ENCODE results near the gene SYDE2. TPM values are rescaled to one million over a fixed set of nuclear protein-coding genes. Genes with fewer than 3 reads are reported as not detected.
"Not testable (repeated sequence)": the region's sequence is repeated elsewhere in the genome, so short reads cannot be mapped to it uniquely, and the experiment has no call there.

Gene SYDE2
- total RNA-seq, 1 experiment from 2014 or later, result not detected

- H3K79me2 ChIP-seq (ENCODE audit: low read length); H3K36me3 ChIP-seq (ENCODE audit: insufficient read depth, low read length); DNase-seq; H3K4me3 ChIP-seq (ENCODE audit: low read length); H4K20me1 ChIP-seq (ENCODE audit: insufficient read depth, low read depth, low read length); H3K4me2 ChIP-seq (ENCODE audit: low read depth, low read length, poor library complexity, severe bottlenecking); H3K27ac ChIP-seq (ENCODE audit: low read length); H2AFZ ChIP-seq (ENCODE audit: low read length); H3K9ac ChIP-seq (ENCODE audit: low read length); H3K9me3 ChIP-seq (ENCODE audit: low read length); H3K9me2 ChIP-seq (replicated peaks; ENCODE audit: insufficient read depth, low read length); H3K4me1 ChIP-seq (ENCODE audit: low read length); H3K27me3 ChIP-seq (ENCODE audit: low read length): not testable (repeated sequence)
Observed at GRCh38 chr1:85187021-85187420, 13.8 kb downstream of the SYDE2 start.

DNA sequence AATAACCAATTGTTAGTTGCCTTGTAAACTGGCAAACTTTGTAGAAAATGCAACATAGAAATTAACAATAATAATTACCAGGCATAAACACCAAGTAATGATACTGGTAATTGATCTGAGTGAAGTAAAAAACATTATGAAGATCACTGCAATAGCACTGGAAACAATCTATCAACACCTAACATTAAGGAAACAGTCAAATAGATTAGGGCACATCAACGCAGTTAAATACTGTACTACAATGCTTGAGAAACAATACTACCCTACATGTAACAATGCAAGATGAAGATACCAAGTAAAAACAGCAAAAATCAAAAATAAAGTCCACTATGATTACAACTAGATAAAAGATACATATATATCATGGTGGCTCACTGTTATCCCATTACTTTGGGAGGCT is 16.6 kb downstream of the SYDE2 start:
- DNase-seq, result no peak
- Histone ChIP-seq H3K36me3 (ENCODE audit: insufficient read depth, low read length) (no peaks in the 10 kb centered on the region), H3K4me3 (ENCODE audit: low read length) (no peak overlapping the region), H2AFZ (ENCODE audit: low read length) (no peak overlapping the region), H3K9ac (ENCODE audit: low read length) (no peak overlapping the region), H3K79me2 (ENCODE audit: low read length) (no peaks in the 10 kb centered on the region), H3K9me2 (replicated peaks; ENCODE audit: insufficient read depth, low read length) (no peaks in the 10 kb centered on the region), H3K4me1 (ENCODE audit: low read length) (no peaks in the 10 kb centered on the region), H4K20me1 (ENCODE audit: insufficient read depth, low read depth, low read length) (no peaks in the 10 kb centered on the region), H3K4me2 (ENCODE audit: low read depth, low read length, poor library complexity, severe bottlenecking) (no peak overlapping the region), H3K9me3 (ENCODE audit: low read length) (no peaks in the 10 kb centered on the region), H3K27ac (ENCODE audit: low read length) (no peak overlapping the region), H3K27me3 (ENCODE audit: low read length) (no peaks in the 10 kb centered on the region)

DNA sequence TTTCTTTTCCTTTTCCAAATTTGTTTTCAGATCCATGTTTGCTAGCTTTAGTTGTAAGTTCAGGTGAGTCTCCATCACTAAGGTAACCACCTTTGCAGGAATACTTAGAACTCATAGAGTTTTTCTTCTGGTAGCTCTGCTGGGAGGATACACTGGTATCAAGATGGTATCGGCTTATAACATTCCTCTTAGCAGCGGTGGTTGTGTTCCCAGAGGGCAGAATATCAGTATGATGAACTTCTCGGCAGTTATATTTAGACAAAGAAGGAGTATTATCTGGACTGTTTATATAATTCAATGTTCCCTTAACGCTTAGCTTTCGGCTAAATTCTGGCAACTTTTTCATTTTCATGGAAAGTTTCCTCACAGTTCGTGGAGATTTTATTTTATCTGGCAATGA is 18.1 kb downstream of the SYDE2 start:
- Histone ChIP-seq H3K4me3 (ENCODE audit: low read length) (no peak overlapping the region), H3K9me3 (ENCODE audit: low read length) (no peaks in the 10 kb centered on the region), H3K4me2 (ENCODE audit: low read depth, low read length, poor library complexity, severe bottlenecking) (no peak overlapping the region), H3K9ac (ENCODE audit: low read length) (no peak overlapping the region), H3K9me2 (replicated peaks; ENCODE audit: insufficient read depth, low read length) (no peaks in the 10 kb centered on the region), H2AFZ (ENCODE audit: low read length) (no peak overlapping the region), H3K27me3 (ENCODE audit: low read length) (no peaks in the 10 kb centered on the region), H3K79me2 (ENCODE audit: low read length) (no peaks in the 10 kb centered on the region), H3K27ac (ENCODE audit: low read length) (no peak overlapping the region), H3K4me1 (ENCODE audit: low read length) (no peaks in the 10 kb centered on the region), H3K36me3 (ENCODE audit: insufficient read depth, low read length) (no peaks in the 10 kb centered on the region), H4K20me1 (ENCODE audit: insufficient read depth, low read depth, low read length) (no peaks in the 10 kb centered on the region)
- DNase-seq, result no peak

GRCh38 chr1:85180869-85181268 is 19.9 kb downstream of the SYDE2 start:
- no peak overlapping the region for H3K9ac ChIP-seq (ENCODE audit: low read length)
- H3K79me2 ChIP-seq (ENCODE audit: low read length), result no peaks in the 10 kb centered on the region
- no peak overlapping the region for H3K27ac ChIP-seq (ENCODE audit: low read length)
- no peaks in the 10 kb centered on the region for H3K9me3 ChIP-seq (ENCODE audit: low read length)
- H3K4me3 ChIP-seq (ENCODE audit: low read length), result no peak overlapping the region
- no peak overlapping the region for H2AFZ ChIP-seq (ENCODE audit: low read length)
- no peaks in the 10 kb centered on the region for H3K36me3 ChIP-seq (ENCODE audit: insufficient read depth, low read length)
- no peaks in the 10 kb centered on the region for H4K20me1 ChIP-seq (ENCODE audit: insufficient read depth, low read depth, low read length)
- no peaks in the 10 kb centered on the region for H3K9me2 ChIP-seq (replicated peaks; ENCODE audit: insufficient read depth, low read length)
- no peaks in the 10 kb centered on the region for H3K27me3 ChIP-seq (ENCODE audit: low read length)
- H3K4me1 ChIP-seq (ENCODE audit: low read length), result no peaks in the 10 kb centered on the region
- no peak for DNase-seq
- no peak overlapping the region for H3K4me2 ChIP-seq (ENCODE audit: low read depth, low read length, poor library complexity, severe bottlenecking)

GRCh38 chr1:85179522-85179921 is 21.3 kb downstream of the SYDE2 start:
- no peak for DNase-seq
- no peaks in the 10 kb centered on the region for H3K4me1 ChIP-seq (ENCODE audit: low read length)
- no peaks in the 10 kb centered on the region for H3K79me2 ChIP-seq (ENCODE audit: low read length)
- H2AFZ ChIP-seq (ENCODE audit: low read length), result no peak overlapping the region
- H3K9me3 ChIP-seq (ENCODE audit: low read length), result no peaks in the 10 kb centered on the region
- no peak overlapping the region for H3K4me3 ChIP-seq (ENCODE audit: low read length)
- no peak overlapping the region for H3K27ac ChIP-seq (ENCODE audit: low read length)
- no peaks in the 10 kb centered on the region for H3K36me3 ChIP-seq (ENCODE audit: insufficient read depth, low read length)
- H3K9ac ChIP-seq (ENCODE audit: low read length), result no peak overlapping the region
- no peaks in the 10 kb centered on the region for H4K20me1 ChIP-seq (ENCODE audit: insufficient read depth, low read depth, low read length)
- no peaks in the 10 kb centered on the region for H3K9me2 ChIP-seq (replicated peaks; ENCODE audit: insufficient read depth, low read length)
- H3K4me2 ChIP-seq (ENCODE audit: low read depth, low read length, poor library complexity, severe bottlenecking), result no peak overlapping the region
- H3K27me3 ChIP-seq (ENCODE audit: low read length), result no peaks in the 10 kb centered on the region

- no peaks in the 10 kb centered on the region for H3K27me3 ChIP-seq (ENCODE audit: low read length)
- H2AFZ ChIP-seq (ENCODE audit: low read length), result no peak overlapping the region
- H4K20me1 ChIP-seq (ENCODE audit: insufficient read depth, low read depth, low read length), result no peaks in the 10 kb centered on the region
- no peaks in the 10 kb centered on the region for H3K36me3 ChIP-seq (ENCODE audit: insufficient read depth, low read length)
- no peak overlapping the region for H3K4me3 ChIP-seq (ENCODE audit: low read length)
- DNase-seq, result no peak
- H3K79me2 ChIP-seq (ENCODE audit: low read length), result no peaks in the 10 kb centered on the region
- H3K27ac ChIP-seq (ENCODE audit: low read length), result no peak overlapping the region
- no peaks in the 10 kb centered on the region for H3K4me1 ChIP-seq (ENCODE audit: low read length)
- no peaks in the 10 kb centered on the region for H3K9me3 ChIP-seq (ENCODE audit: low read length)
- H3K4me2 ChIP-seq (ENCODE audit: low read depth, low read length, poor library complexity, severe bottlenecking), result no peak overlapping the region
- no peaks in the 10 kb centered on the region for H3K9me2 ChIP-seq (replicated peaks; ENCODE audit: insufficient read depth, low read length)
- H3K9ac ChIP-seq (ENCODE audit: low read length), result no peak overlapping the region
Observed at GRCh38 chr1:85178396-85178795, 22.4 kb downstream of the SYDE2 start.

DNA sequence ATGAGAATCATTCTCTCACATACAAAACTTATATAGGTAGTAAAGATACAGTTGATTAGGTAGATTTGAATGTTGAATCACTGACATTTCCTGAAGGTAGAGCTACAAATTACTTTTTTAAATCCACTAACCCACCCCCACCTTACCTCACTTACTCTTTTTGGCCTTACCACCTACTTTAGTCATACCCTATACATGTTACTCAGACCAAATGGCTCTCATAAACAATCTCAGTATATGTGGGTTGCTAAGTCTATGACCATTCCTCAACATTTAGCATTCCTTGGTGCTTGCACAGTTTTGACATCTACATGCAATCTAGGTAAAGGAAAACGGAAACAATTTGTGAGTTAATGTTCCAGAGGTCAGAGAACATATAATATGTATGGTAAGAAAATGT is 26.3 kb downstream of the SYDE2 start:
- H3K9me3 ChIP-seq (ENCODE audit: low read length), result no peaks in the 10 kb centered on the region
- no peak overlapping the region for H3K9ac ChIP-seq (ENCODE audit: low read length)
- H3K4me1 ChIP-seq (ENCODE audit: low read length), result no peaks in the 10 kb centered on the region
- H3K27me3 ChIP-seq (ENCODE audit: low read length), result no peaks in the 10 kb centered on the region
- no peak overlapping the region for H2AFZ ChIP-seq (ENCODE audit: low read length)
- no peaks in the 10 kb centered on the region for H3K9me2 ChIP-seq (replicated peaks; ENCODE audit: insufficient read depth, low read length)
- H3K79me2 ChIP-seq (ENCODE audit: low read length), result no peaks in the 10 kb centered on the region
- no peak overlapping the region for H3K4me3 ChIP-seq (ENCODE audit: low read length)
- no peaks in the 10 kb centered on the region for H4K20me1 ChIP-seq (ENCODE audit: insufficient read depth, low read depth, low read length)
- no peak overlapping the region for H3K27ac ChIP-seq (ENCODE audit: low read length)
- no peak overlapping the region for H3K4me2 ChIP-seq (ENCODE audit: low read depth, low read length, poor library complexity, severe bottlenecking)
- DNase-seq, result no peak
- no peaks in the 10 kb centered on the region for H3K36me3 ChIP-seq (ENCODE audit: insufficient read depth, low read length)

- H2AFZ ChIP-seq (ENCODE audit: low read length), result no peak overlapping the region
- no peaks in the 10 kb centered on the region for H4K20me1 ChIP-seq (ENCODE audit: insufficient read depth, low read depth, low read length)
- DNase-seq, result no peak
- no peak overlapping the region for H3K4me3 ChIP-seq (ENCODE audit: low read length)
- no peak overlapping the region for H3K4me2 ChIP-seq (ENCODE audit: low read depth, low read length, poor library complexity, severe bottlenecking)
- H3K36me3 ChIP-seq (ENCODE audit: insufficient read depth, low read length), result no peaks in the 10 kb centered on the region
- H3K27ac ChIP-seq (ENCODE audit: low read length), result no peak overlapping the region
- no peaks in the 10 kb centered on the region for H3K9me3 ChIP-seq (ENCODE audit: low read length)
- H3K9ac ChIP-seq (ENCODE audit: low read length), result no peak overlapping the region
- no peaks in the 10 kb centered on the region for H3K9me2 ChIP-seq (replicated peaks; ENCODE audit: insufficient read depth, low read length)
- H3K79me2 ChIP-seq (ENCODE audit: low read length), result no peaks in the 10 kb centered on the region
- no peaks in the 10 kb centered on the region for H3K4me1 ChIP-seq (ENCODE audit: low read length)
- no peaks in the 10 kb centered on the region for H3K27me3 ChIP-seq (ENCODE audit: low read length)
Observed at GRCh38 chr1:85172684-85173337, 28.0 kb downstream of the SYDE2 start.

GRCh38 chr1:85171721-85172120 is 29.1 kb downstream of the SYDE2 start:
- no peak overlapping the region for H3K9ac ChIP-seq (ENCODE audit: low read length)
- H3K4me1 ChIP-seq (ENCODE audit: low read length), result no peaks in the 10 kb centered on the region
- H4K20me1 ChIP-seq (ENCODE audit: insufficient read depth, low read depth, low read length), result no peaks in the 10 kb centered on the region
- no peaks in the 10 kb centered on the region for H3K27me3 ChIP-seq (ENCODE audit: low read length)
- H3K4me2 ChIP-seq (ENCODE audit: low read depth, low read length, poor library complexity, severe bottlenecking), result no peak overlapping the region
- H3K9me3 ChIP-seq (ENCODE audit: low read length), result no peaks in the 10 kb centered on the region
- H3K79me2 ChIP-seq (ENCODE audit: low read length), result no peaks in the 10 kb centered on the region
- no peak for DNase-seq
- H3K9me2 ChIP-seq (replicated peaks; ENCODE audit: insufficient read depth, low read length), result no peaks in the 10 kb centered on the region
- H3K4me3 ChIP-seq (ENCODE audit: low read length), result no peak overlapping the region
- no peak overlapping the region for H2AFZ ChIP-seq (ENCODE audit: low read length)
- H3K27ac ChIP-seq (ENCODE audit: low read length), result no peak overlapping the region
- no peaks in the 10 kb centered on the region for H3K36me3 ChIP-seq (ENCODE audit: insufficient read depth, low read length)

Measured in Karpas-422 (cell line).